Heart left ventricle (tissue), 16 donors: ENCODE measurements around the gene RASGEF1C. TPM values are rescaled to one million over a fixed set of nuclear protein-coding genes. Genes with fewer than 3 reads are reported as not detected.
A peak's percentile ranks its signal among the peaks of the same experiment; 100 is the strongest.
"Not testable (repeated sequence)": the region's sequence is repeated elsewhere in the genome, so short reads cannot be mapped to it uniquely, and the experiment has no call there.

Experiments used
- ATAC-seq, 4 donors: fragments of 200-7000 bp; cut with Tn5 transposase; one replicate each; pipeline ENCODE4 v1.9.1; 2020 to 2022; ENCODE audit warnings: moderate library complexity in 4 of 4, mild to moderate bottlenecking in 3 of 4, moderate number of reproducible peaks in 1 of 4
- DNase-seq, 5 donors: peaks; one replicate each; pipeline ENCODE4 v3.0.0-alpha.2; 2020
- H3K27ac ChIP-seq, 12 donors: fragments of 200-600 bp; sonication (generic) in 4 of 12; one replicate each; pipeline versions ENCODE4 v1.5.0 to v1.8.0; 2016 to 2022; ENCODE audit warnings: mild to moderate bottlenecking in 2 of 12
- H3K27me3 ChIP-seq, 9 donors: fragments of 200-600 bp; sonication (generic) in 2 of 9; one replicate each; pipeline versions ENCODE4 v1.5.1 to v1.8.0; 2016 to 2022; ENCODE audit warnings: mild to moderate bottlenecking in 3 of 9
- H3K36me3 ChIP-seq, 9 donors: fragments of 200-600 bp; sonication (generic) in 2 of 9; one replicate each; pipeline versions ENCODE4 v1.5.0 to v1.8.0; 2018 to 2022; ENCODE audit warnings: mild to moderate bottlenecking in 2 of 9
- H3K4me1 ChIP-seq, 12 donors: fragments of 200-600 bp; sonication (generic) in 4 of 12; one replicate each; pipeline versions ENCODE4 v1.5.0 to v1.8.0; 2016 to 2022; ENCODE audit warnings: mild to moderate bottlenecking in 3 of 12
- H3K4me3 ChIP-seq, 12 donors: fragments of 200-600 bp; sonication (generic) in 4 of 12; one replicate each; pipeline versions ENCODE4 v1.5.0 to v1.8.0; 2017 to 2022; ENCODE audit warnings: mild to moderate bottlenecking in 9 of 12, moderate library complexity in 4 of 12
- H3K9me3 ChIP-seq, 12 donors: fragments of 200-600 bp; sonication (generic) in 4 of 12; one replicate each; pipeline versions ENCODE4 v1.5.0 to v1.8.0; 2016 to 2022; ENCODE audit warnings: mild to moderate bottlenecking in 1 of 12
- CTCF ChIP-seq, 12 donors: fragments of 200-600 bp; sonication (generic) in 4 of 12; IDR thresholded peaks; one replicate each; pipeline versions ENCODE4 v1.5.0 to v1.8.0; 2018 to 2022; ENCODE audit warnings: antibody characterized with exemption in 12 of 12, mild to moderate bottlenecking in 5 of 12
- POLR2A ChIP-seq, 2 donors: fragments of 450-650 bp; IDR thresholded peaks; one replicate each; pipeline ENCODE4 v1.6.1; 2017; ENCODE audit warnings: antibody characterized with exemption in 2 of 2, mild to moderate bottlenecking in 2 of 2, moderate library complexity in 2 of 2
- WGBS, 4 donors: extraction: QIAGEN DNeasy Blood & Tissue Kit in 2 of 4; methylation state at CpG; one replicate each; pipeline versions ENCODE4 v1.1.5 to v1.1.7; 2013 to 2018; 5-methylcytosine and 5-hydroxymethylcytosine counted together
- intact Hi-C, 10 donors: fragments of 100-400 bp; cut with DNase I; formaldehyde crosslinking; loops; one replicate each; pipeline versions ENCODE4 v1.11.1 to v1.14.2; 2022
- polyA plus RNA-seq, 2 donors: library from polyadenylated mRNA; stranded (reverse); fragments of 200-250 nt; gene quantifications; one replicate each; pipeline ENCODE4 v1.2.3, GENCODE V29; 2013
- total RNA-seq, 9 donors: library from RNA; depleted of rRNA in 2 of 9; stranded (reverse); fragments of >200 nt in 2 of 9; fragmentation: NEBNext Ultra II Directional in 3 of 9; extraction: Animal tissue kit (Norgen Biotek cat#: 25700) in 3 of 9; gene quantifications; one replicate each; pipeline versions ENCODE4 v1.1.0 to v1.2.4, GENCODE V29; 2016 to 2023
- donor health status: ischemic (EF 13 %, LVEDD 7.1; RV severe dilation, severe dysfunction).
- donor health status: healthy with polysubstance abuse.
- donor health status: DM: no; HTN: yes; CAD: no.
- donor health status: DM: no; HTN: no; CAD: no.
- donor health status: ischemic (EF 25% LVEDD 6.9; RV normal size, moderate dysfunction).
- donor health status: ischemic (EF 25% LVEDD 5.7; RV mildly dilated, moderate dysfunction).
- donor health status: healthy.
- donor health status: DM: yes; HTN: yes; CAD: no.
- donor health status: ischemic (EF 35%, LVEDD 5.7; RV mildly dilated, moderate dysfunction).
- donor health status: nonischemic (EF 11% LVEDD 7.7; RV severe dilation, severe dysfunction).
- donor health status: DM: yes; HTN: yes; CAD: no.
- donor health status: PGD.
- donor health status: ischemic (EF 29% LVEDD 5.4; RV normal size, mild dysfunction).
- donor health status: nonischemic (EF 23%, LVEDD 6.1; RV moderate dilation, normal function).

RASGEF1C gene
- total and polyA plus RNA-seq, 11 donors: 0.14 to 0.75 (median 0.19) TPM; not detected in 4

GRCh38 chr5:180090098-180090768 is 118.8 kb downstream of the RASGEF1C start:
- ATAC-seq (peak; percentile 62 to 94 (median 88)), DNase-seq (peak; percentile 70 to 86 (median 77))
- 2 to 4% (median 2%) methylated on average over 32 to 58 of the region's 58 CpGs for WGBS, 4 donors
- no peaks in the 10 kb centered on the region for H3K9me3 ChIP-seq
- H3K4me3 ChIP-seq: peak overlapping the region; percentile 6 to 79 (median 58)
- TF ChIP-seq POLR2A (IDR thresholded peaks at IDR 0.05): no peak
- TF ChIP-seq CTCF (IDR thresholded peaks at IDR 0.05): peak in 11 of 12 donors; percentile 83 to 98 (median 94)
- no peaks in the 10 kb centered on the region for H3K36me3 ChIP-seq
- peaks cover 0 to 24% (median 5%) of the 10 kb centered on the region in 12 donors for H3K4me1 ChIP-seq
- intact Hi-C loops: loop anchor here in 7 of 10 donors (1.0 to 10.0 kb wide), 5 partner anchors 103 to 183 kb away; partner anchors contain the start of gene TBC1D9B (in 2 of the 7)
- no peaks in the 10 kb centered on the region for H3K27me3 ChIP-seq
- H3K27ac ChIP-seq: peak overlapping the region in 10 of 12 donors; percentile 12 to 85 (median 54)

DNA sequence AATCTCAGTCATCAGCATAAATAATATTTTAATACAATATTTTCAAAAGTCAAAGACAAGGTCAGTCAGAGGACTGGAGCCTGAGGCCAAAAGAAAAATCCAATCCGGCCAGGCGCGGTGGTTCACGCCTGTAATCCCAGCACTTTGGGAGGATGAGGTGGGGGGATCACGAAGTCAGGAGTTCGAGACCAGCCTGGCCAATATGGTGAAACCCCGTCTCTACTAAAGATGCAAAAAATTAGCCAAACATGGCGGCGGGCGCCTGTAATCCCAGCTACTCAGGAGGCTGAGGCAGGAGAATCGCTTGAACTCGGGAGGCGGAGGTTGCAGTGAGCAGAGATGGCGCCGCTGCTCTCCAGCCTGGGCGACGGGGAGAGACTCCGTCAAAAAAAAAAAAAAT is 119.4 kb downstream of the RASGEF1C start:
- not testable (repeated sequence) for DNase-seq, ATAC-seq, H3K36me3 ChIP-seq, H3K9me3 ChIP-seq, H3K27me3 ChIP-seq
- 73 to 80% (median 78%) methylated on average over 18 of the region's 18 CpGs for WGBS, 4 donors
- Histone ChIP-seq H3K4me3 (peak overlapping the region in 10 of 12 donors; percentile 42 to 79 (median 60)), H3K4me1 (peaks cover 0 to 30% (median 5%) of the 10 kb centered on the region in 12 donors), H3K27ac (peak overlapping the region in 4 of 12 donors; percentile 12 to 71 (median 66))
- intact Hi-C loops: loop anchor here in 9 of 10 donors (1.0 to 10.0 kb wide), 6 partner anchors 102 to 185 kb away; partner anchors contain the start of gene TBC1D9B (in 3 of the 9)

- DNase-seq: no peak
- H3K9me3 ChIP-seq: no peaks in the 10 kb centered on the region
- ATAC-seq: no peak
- H3K4me1 ChIP-seq: peaks cover 0 to 24% (median 5%) of the 10 kb centered on the region in 12 donors
- H3K27me3 ChIP-seq: peaks cover 0 to 3% (median 0%) of the 10 kb centered on the region in 9 donors
- 92 to 97% (median 95%) methylated on average over 7 to 8 of the region's 8 CpGs for WGBS, 4 donors
- intact Hi-C loops: loop anchor here in 2 of 10 donors (5.0 to 10.0 kb wide), 2 partner anchors 101 to 184 kb away; partner anchors contain the start of gene TBC1D9B (in 1 of the 2)
- no peaks in the 10 kb centered on the region for H3K36me3 ChIP-seq
- TF ChIP-seq POLR2A (IDR thresholded peaks at IDR 0.05) (no peak), CTCF (IDR thresholded peaks at IDR 0.05) (no peak)
- no peak overlapping the region for H3K27ac ChIP-seq
- no peak overlapping the region for H3K4me3 ChIP-seq
Measured at GRCh38 chr5:180088561-180088960, 120.5 kb downstream of the RASGEF1C start.

DNA sequence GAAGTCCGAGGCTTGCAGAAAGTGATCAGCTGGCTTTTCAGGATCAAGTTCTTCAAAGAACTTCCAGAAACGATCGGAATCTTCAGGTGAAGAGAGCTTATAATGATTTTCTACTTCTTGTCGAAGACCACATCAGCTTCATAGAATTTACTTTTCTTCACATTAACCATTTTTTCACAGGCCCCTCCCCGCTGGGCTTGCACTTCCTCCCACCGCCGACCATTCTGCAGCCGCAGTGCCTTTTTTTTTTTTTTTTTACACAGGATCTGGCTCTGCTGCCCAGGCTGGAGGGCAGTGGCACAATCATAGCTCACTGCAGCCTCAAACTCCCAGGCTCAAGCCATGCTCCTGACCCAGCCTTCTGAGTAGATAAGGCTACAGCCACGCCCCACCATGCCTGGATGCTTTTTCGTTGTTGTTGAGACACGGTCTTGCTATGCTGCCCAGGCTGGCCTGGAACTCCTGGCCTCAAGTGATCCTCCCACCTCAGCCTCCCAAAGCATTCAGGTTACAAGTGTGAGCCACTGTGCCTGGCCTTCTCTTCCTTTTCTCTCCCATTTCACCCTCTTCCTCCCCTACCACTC is 122.1 kb downstream of the RASGEF1C start:
- no peaks in the 10 kb centered on the region for H3K9me3 ChIP-seq
- WGBS, 4 donors: 80 to 86% (median 83%) methylated on average over 11 of the region's 11 CpGs
- no peaks in the 10 kb centered on the region for H3K36me3 ChIP-seq
- H3K4me1 ChIP-seq: peaks cover 0 to 18% (median 5%) of the 10 kb centered on the region in 12 donors
- intact Hi-C loops: loop anchor here in 2 of 10 donors (5.0 to 10.0 kb wide), 2 partner anchors 100 to 182 kb away; partner anchors contain the start of gene TBC1D9B (in 1 of the 2)
- H3K27ac ChIP-seq: no peak overlapping the region
- no peak for TF ChIP-seq POLR2A (IDR thresholded peaks at IDR 0.05)
- no peak for TF ChIP-seq CTCF (IDR thresholded peaks at IDR 0.05)
- H3K4me3 ChIP-seq: no peak overlapping the region
- DNase-seq (no peak), ATAC-seq (no peak)
- H3K27me3 ChIP-seq: peaks cover 0 to 9% (median 0%) of the 10 kb centered on the region in 9 donors
